NCI-H146 treated with DMSO at 0.1 percent for 48 hours (cell line): ENCODE measurements around the gene GLP2R.

Source experiments
- DNase-seq: peaks from one replicate; lab custom pipeline; 2025; ENCODE audit not compliant: unreplicated experiment; lab: John Stamatoyannopoulos, UW

Gene GLP2R

GRCh38 chr17:9813166-9813565, 12.6 kb upstream of the GLP2R start:
- no peak for DNase-seq

GRCh38 chr17:9814337-9814945, 11.3 kb upstream of the GLP2R start:
- no peak for DNase-seq

GRCh38 chr17:9816472-9816871, 9.3 kb upstream of the GLP2R start:
- no peak for DNase-seq

- no peak for DNase-seq
Measured at GRCh38 chr17:9817086-9817485, 8.6 kb upstream of the GLP2R start.

- DNase-seq = no peak
Measured at GRCh38 chr17:9818760-9819159, 7.0 kb upstream of the GLP2R start.

GRCh38 chr17:9820448-9820847, 5.3 kb upstream of the GLP2R start:
- DNase-seq = no peak

- no peak for DNase-seq
Measured at GRCh38 chr17:9821921-9822320, 3.8 kb upstream of the GLP2R start, which contains the start of gene GSG1L2. GSG1L2 (minus strand) TSS chr17:9822079; CDS start chr17:9822071, 8 bp downstream.

GRCh38 chr17:9824094-9824493, 1.6 kb upstream of the GLP2R start:
- no peak for DNase-seq

GRCh38 chr17:9824797-9825338, 856 bp upstream of the GLP2R start:
- no peak for DNase-seq

GRCh38 chr17:9828296-9829295, 2.9 kb downstream of the GLP2R start:
- DNase-seq = no peak

- DNase-seq = no peak
Measured at GRCh38 chr17:9829343-9829742, 3.6 kb downstream of the GLP2R start.

GRCh38 chr17:9830711-9831110, 5.0 kb downstream of the GLP2R start:
- no peak for DNase-seq

GRCh38 chr17:9833922-9834321, 8.2 kb downstream of the GLP2R start:
- no peak for DNase-seq

GRCh38 chr17:9837551-9838471, 12.1 kb downstream of the GLP2R start:
- DNase-seq = no peak

GRCh38 chr17:9839433-9839832, 13.7 kb downstream of the GLP2R start:
- no peak for DNase-seq

GRCh38 chr17:9842057-9842758, 16.5 kb downstream of the GLP2R start:
- no peak for DNase-seq

- DNase-seq = no peak
Measured at GRCh38 chr17:9843152-9844010, 17.7 kb downstream of the GLP2R start.

- DNase-seq = no peak
Measured at GRCh38 chr17:9844153-9844552, 18.4 kb downstream of the GLP2R start.

GRCh38 chr17:9845306-9845705, 19.6 kb downstream of the GLP2R start:
- no peak for DNase-seq
